GM19468 (cell line): ENCODE results near the gene STRN3.
"Not testable (repeated sequence)": the region's sequence is repeated elsewhere in the genome, so short reads cannot be mapped to it uniquely, and the experiment has no call there.

Experiments used
- ATAC-seq: cut with Tn5 transposase; IDR thresholded peaks from one replicate; pipeline ENCODE4 v1.9.1; 2021; ENCODE audit warnings: mild to moderate bottlenecking, moderate library complexity, moderate number of reproducible peaks; ENCODE audit not compliant: unreplicated experiment; ENCODE audit errors: extremely low read depth

The STRN3 gene, protein sequence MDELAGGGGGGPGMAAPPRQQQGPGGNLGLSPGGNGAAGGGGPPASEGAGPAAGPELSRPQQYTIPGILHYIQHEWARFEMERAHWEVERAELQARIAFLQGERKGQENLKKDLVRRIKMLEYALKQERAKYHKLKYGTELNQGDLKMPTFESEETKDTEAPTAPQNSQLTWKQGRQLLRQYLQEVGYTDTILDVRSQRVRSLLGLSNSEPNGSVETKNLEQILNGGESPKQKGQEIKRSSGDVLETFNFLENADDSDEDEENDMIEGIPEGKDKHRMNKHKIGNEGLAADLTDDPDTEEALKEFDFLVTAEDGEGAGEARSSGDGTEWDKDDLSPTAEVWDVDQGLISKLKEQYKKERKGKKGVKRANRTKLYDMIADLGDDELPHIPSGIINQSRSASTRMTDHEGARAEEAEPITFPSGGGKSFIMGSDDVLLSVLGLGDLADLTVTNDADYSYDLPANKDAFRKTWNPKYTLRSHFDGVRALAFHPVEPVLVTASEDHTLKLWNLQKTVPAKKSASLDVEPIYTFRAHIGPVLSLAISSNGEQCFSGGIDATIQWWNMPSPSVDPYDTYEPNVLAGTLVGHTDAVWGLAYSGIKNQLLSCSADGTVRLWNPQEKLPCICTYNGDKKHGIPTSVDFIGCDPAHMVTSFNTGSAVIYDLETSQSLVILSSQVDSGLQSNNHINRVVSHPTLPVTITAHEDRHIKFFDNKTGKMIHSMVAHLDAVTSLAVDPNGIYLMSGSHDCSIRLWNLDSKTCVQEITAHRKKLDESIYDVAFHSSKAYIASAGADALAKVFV

DNA sequence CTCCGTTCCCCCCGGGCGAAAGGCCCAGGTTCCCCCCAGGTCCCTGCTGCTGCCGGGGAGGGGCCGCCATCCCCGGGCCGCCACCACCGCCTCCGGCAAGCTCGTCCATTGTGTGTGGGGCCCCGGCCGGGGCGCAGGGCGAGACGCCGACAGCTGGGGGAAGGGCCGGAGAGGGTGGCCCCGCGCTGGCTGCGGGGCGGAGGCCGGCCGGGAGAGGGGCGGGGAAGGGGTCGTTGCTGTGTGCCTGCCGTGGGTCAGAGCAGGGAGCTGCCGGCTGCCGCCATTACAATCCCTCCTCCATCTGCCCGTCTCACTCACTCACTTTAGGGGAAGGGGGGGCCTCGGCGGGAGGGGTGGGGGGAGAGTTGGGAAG, at the start of gene STRN3:
STRN3 (minus strand) TSS at position 303 of the 373 bp plus-strand sequence; CDS start at position 109, 194 bp downstream.
- ATAC-seq = no peak

DNA sequence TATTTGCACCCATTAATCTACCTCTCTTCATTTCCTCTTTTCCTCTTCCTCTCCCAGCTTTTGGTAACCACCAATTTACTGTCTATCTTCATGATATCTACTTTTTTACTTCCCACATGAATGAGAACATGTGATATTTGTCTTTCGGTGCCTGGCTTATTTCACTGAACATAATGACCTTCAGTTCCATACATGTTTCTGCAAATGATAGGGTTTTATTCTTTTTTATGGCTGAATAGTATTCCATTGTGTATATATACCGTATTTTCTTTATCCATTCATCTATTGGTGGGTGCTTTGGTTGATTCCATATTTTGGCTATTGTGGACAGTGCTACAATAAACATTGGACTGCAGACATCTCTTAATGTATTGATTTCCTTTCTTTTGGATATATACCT, 49.0 kb upstream of the STRN3 start:
- ATAC-seq = no peak

DNA sequence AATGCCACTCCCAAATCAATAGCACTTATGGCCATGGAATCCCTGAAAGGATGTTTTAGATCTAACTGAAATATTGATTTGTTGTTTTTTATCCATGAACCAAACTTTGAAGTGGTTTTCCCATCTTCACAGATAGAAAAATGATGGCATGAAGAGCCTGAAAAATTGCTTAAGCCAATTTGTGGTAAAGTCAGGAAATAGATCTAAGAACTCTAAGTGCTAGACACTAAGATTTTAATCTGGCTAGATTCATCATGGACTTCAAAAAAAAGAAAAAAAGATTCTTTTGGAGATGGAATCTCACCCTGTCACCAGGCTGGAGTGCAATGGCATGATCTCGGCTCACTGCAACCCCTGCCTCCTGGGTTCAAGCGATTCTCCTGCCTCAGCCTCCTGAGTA, 45.0 kb upstream of the STRN3 start:
- ATAC-seq = no peak

DNA sequence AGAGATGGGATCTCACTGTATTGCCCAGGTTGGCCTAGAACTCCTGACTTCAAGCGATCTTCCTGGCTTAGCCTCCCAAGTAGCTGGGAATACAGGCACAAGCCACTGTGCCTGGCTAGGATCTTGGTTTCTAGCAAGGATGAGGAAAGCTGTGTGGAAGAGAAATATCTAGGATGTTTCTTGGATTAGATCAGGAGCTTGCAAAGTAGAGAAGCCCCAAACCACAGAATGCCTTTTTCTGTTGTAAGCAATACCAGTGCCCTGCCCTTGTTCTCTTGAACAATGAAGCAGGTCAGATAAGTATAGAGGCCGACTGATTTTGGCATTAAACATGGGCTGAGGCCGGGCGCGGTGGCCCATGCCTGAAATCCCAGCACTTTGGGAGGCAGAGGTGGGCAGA, 44.3 kb upstream of the STRN3 start:
- ATAC-seq = no peak

DNA sequence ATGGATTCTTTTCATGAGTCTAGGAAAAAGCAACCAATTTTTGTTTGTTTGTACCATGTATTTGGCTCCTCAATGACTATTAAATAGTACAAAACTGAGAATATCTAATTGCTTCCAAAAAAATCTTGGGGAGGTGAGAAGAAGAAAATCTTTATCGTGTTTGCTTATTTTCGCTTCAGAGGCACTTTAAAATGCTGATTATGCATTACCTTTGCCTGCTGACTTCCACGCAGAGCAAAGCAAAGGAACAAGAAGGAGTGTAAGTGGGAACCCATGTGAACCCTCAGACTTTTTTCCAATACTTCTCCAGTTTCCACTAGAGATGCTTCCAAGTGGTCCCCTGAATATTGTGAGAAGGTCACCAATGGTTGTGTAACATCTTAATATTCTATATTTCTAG, 43.2 kb upstream of the STRN3 start:
- ATAC-seq = no peak

DNA sequence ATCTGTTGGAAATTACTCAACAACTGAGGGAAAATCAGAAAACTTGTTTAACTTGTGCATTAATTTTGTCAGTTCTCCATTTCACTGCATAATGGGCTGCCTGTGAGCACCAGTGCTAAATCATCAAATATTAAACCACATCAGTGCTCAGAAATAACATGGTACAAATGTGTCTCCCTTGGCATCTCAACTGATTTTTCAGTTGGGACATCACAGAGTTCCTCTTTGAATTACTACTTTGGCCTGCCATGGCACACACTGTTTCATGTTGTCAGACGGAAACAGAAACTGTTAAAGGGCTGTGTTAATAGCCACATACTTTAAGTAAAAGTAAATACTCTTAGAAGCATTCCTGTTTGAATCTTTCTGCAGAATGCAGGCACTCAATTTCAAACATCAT, 42.1 kb upstream of the STRN3 start:
- no peak for ATAC-seq

DNA sequence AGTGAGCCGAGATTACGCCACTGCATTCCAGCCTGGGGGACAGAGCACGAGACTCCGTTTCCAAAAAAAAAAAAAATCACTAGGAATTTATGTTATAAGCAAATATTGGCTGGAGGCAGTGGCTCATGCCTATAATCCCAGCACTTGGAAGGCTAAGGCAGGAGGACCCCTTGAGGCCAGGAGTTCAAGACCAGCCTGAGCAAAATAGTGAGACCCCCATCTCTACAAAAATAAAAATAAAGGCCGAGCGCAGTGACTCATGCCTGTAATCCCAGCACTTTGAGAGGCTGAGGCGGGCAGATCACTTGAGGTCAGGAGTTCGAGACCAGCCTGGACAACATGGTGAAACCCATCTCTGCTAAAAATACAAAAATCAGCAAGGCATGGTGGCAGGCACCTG, 36.7 kb upstream of the STRN3 start:
- ATAC-seq = not testable (repeated sequence)

DNA sequence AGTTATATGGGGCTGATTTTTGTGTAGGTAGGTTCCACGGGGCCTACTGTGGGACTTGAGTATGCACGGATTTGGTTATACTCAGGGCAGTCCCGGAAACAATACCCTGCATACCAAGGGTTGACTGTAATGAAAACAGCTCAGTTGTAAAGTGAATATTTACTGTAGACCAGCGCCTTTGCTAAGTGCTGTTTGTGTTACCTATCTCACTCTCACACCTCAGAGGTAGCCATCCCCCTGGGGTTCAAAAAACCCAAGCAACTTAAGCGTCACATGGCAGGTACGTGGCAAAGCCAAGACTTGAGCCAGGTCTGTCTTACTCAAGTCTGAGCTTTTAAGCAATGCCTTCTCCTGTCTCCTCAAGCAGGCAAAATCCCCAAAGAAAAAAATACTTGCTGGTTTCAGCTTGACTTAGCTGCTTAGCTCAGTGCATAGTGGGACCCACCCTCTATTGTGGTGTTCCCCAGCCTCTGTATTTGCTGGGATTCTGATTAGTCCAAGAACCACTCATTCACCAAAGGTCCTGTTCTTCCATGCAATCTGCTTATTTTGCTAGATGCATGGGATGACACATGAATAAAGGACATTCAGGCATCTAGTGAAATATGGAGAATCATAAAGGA, 34.2 kb upstream of the STRN3 start:
- no peak for ATAC-seq

DNA sequence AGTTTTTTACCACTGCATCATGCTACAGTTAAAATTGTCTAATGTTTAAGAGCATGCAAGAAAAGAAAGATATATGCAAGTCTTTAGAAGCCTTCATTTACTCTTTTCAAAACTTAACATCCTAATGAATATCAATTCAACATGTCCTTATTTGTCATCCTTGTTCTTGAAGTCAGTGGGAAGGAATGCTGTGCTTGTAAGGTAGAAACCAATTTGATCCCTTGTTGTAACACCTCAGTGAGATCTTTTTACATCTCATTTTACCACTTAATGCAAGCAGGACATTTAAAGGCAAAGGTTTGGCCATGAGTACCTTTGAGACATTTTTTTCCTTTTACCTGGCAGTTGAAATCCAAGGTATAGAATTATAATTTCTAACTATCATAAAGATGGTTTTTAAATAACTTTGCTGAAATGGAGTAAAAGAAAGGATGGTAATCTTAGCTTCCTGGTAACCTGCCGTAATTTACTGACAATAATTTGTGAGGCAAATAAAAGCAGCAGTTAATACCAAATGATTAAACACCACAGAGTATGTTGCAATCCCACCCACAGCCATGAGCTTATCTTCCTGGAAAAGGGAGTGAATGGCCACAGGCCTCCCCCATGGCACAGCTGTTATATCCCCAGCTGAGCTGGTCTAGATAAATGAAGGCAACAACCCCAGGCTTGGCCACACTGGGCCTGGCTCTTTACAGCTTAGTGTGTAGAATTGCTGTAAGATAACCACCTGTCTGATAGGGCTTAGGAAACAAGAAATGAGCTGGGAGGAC, 33.2 kb upstream of the STRN3 start:
- ATAC-seq = no peak

DNA sequence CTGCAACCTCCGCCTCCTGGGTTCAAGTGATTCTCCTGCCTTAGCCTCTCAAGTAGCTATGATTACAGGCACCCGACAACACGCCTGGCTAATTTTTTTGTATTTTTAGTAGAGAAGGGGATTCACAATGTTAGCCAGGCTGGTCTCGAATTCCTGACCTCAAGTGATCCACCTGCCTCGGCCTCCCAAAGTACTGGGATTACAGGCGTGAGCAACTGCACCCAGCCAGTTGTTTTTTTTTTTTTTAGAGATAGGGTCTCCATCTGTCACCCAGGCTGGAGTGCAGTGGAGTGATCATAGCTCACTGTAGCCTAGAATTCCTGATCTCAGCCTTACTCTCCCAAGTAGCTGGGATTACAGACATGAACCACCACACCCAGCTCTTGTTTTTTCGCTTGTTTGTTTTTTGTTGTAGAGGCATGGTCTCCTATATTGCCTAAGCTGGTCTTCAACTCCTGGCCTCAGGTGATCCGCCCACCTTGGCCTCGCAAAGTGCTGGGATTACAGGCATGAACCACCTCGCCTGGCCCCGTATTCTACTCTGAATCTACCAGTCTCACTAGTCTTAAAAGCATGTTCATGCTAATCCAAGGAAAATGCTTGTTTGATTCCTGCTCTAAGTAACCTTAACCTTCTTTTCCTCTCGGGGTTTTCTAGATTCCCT, 31.7 kb upstream of the STRN3 start:
- no peak for ATAC-seq

DNA sequence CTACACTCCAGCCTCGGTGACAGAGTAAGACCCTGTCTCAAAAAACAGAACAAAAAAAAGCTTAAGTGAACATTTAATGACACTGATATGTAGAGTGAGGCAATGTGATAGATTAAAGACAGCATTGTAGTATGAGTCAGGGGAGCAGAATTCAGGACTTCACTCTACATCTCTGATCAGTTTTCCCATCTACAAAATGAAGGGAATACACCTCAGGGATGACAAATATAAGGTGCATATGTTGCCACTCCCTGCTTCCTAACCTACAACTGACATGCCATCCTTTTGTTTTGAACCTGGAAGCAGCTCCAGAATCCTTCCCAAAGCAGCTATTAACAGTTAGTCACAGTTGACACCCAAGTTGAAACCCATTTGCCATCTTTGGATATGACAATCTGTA, 30.9 kb upstream of the STRN3 start:
- no peak for ATAC-seq

DNA sequence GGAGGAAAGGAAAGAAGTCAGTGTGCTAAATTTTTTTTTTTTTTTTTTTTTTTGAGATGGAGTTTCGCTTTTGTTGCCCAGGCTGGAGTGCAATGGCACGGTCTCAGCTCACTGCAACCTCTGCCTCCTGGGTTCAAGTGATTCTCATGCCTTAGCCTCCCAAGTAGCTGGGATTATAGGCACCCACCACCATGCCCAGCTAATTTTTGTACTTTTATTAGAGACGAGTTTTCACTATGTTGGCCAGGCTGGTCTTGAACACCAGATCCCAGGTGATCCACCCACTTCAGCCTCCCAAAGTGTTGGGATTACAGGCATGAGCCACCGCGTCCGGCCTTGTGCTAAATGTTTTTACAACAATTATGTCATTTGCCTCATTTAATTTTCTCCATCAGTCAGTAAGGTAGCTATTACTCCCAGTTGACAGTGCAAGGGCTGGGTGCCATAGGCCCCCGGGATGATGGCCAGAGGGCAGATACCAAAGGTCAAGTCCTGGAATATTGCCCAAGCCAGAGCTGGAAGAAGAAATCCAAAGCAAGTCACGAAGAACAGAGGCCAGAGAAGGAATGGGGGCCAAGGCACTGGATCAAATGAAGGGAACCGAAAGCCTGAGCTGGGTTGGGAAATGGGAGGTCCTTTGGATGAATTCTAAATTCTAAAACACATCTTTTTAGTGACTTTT, 26.9 kb upstream of the STRN3 start:
- not testable (repeated sequence) for ATAC-seq

DNA sequence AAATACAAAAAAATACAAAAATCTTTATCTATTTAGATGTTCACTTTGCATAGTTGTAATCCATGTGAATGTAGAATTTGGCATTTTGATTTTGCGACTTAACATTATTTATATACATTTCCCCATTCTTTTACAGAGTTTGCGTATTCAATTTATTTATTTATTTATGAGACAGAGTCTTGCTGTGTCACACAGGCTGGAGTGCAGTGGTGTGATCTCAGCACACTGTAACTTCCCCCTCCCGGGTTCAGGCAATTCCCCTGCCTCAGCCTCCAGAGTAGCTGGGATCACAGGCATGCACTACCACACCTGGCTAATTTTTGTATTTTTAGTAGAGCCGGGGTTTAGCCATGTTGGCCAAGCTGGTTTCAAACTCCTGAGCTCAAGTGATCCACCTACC, 25.3 kb upstream of the STRN3 start:
- ATAC-seq = no peak

DNA sequence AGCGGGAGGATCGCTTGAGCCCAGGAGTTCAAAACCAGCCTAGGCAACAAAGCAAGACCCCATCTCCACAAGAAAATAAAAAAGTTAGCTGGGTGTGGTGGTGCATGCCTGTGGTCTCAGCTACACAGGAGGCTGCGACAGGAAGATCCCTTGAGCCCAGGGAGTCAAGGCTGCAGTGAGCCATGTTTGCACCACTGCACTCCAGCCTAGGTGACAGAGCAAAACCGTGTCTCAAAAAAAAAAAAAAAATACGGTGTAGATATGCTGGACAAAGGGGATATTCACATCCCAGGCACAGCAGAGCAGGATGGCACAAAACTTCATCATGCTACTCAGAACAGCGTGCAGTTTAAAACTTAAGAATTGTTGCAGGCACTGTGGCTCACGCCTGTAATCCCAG, 24.8 kb upstream of the STRN3 start:
- no peak for ATAC-seq

DNA sequence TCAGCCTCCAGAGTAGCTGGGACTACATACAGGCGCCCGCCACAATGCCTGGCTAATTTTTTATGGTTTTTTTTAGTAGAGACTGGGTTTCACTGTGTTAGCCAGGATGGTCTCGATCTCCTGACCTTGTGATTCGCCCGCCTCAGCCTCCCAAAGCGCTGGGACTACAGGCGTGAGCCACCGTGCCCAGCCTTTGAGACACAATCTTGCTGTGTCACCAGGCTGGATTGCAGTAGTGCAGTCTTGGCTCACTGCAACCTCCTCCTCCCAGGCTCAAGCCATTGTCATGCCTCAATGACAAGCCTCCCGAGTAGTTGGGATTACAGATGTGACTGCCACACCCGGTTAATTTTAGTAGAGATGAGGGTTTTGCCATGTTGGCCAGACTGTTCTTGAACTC, 21.3 kb upstream of the STRN3 start:
- no peak for ATAC-seq

DNA sequence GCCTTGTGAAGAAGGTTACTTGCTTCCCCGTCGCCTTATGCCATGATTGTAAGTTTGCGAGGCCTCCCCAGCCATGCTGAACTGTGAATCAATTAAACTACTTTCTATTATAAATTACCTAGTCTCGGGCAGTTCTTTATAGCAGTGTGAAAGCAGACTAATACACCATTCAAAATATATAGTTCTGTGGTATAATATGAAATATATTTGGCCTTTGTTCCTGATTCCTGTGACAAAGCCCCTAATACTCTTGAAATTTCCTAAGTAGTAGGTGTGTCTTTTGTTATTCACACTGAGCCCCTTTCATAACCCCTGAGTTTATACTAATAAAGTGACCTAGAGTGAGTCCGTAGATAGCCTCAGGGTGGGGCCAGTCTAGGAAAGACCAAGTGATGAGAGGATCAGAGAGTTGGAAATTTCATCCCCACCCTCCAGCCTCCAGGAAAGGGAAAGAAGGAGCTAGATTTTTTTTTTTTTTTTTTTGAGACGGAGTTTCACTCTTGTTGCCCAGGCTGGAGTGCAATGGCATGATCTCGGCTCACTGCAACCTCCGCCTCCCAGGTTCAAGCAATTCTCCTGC, 19.4 kb upstream of the STRN3 start:
- ATAC-seq = no peak

DNA sequence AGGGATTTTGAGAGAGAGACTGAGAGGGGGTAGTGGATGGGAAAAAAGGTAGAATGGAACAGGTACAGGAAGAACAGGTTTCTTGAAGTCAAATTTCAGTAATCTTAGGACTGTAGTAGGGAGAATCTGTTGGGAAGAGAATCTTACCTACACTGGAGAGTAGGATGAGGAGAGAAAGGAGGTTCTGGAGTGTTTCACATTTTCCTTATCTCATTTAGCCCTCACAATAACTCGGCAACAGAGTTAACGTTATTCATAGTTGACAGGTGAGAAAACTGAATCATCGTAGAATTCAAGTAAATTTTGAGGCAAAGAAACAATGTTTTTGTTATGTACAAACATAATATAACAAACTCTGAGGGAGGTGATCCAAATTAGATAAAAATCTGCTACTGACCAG, 17.2 kb upstream of the STRN3 start:
- ATAC-seq = no peak

DNA sequence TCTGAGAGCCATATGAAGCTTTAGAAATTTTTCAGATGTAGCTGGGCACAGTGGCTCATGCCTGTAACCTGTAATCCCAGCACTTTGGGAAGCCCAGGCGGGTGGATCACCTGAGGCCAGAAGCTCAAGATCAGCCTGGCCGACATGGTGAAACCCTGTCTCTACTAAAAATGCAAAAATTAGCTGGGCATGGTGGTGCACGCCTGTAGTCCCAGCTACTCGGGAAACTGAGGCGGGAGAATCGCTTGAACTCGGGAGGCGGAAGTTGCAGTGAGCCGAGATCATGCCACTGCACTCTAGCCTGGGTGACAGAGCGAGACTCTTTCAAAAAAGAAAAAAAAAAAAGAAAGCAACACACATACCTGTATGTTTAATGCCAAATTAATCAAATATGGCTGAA, 16.7 kb upstream of the STRN3 start:
- not testable (repeated sequence) for ATAC-seq

DNA sequence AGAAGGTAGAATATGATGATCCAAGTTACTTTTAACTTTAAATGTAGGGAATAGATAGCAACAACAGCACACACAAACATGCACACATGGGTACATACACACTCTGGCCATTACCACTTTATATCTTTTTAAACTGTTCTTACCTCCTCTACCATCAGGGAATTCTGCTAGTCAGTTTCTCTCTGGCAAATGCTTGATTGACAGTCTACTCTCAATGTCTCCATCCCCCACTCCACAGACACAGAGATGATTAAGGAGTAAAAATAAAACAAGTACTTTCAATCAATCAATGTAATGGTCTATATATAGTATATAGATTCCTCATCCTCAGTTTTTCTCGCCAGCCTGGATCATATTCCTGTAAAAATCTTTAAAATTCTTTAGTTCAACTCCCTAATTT, 16.1 kb upstream of the STRN3 start:
- no peak for ATAC-seq
